H1 (cell line): ENCODE data around the gene CCDC24. TPM values are rescaled to one million over a fixed set of nuclear protein-coding genes. Genes with fewer than 3 reads are reported as not detected.

Experiments
- CTCF ChIA-PET: fragments of 300-600 bp; sonication (Branson Sonifier 250); formaldehyde crosslinking; loops from one replicate; lab custom pipeline; 2021; ENCODE audit not compliant: partially characterized antibody; lab: Charles Lee
- POLR2A ChIA-PET: fragments of 300-600 bp; sonication (Branson Sonifier 250); formaldehyde crosslinking; loops from one replicate; lab custom pipeline; 2021; ENCODE audit warnings: inconsistent platforms; ENCODE audit not compliant: partially characterized antibody; lab: Charles Lee
- DNase-seq, 2 experiments: peaks; one replicate each; pipeline versions ENCODE4 v3.0.0 to v3.0.0-alpha.2; 2010 to 2022; ENCODE audit warnings: low spot score in 2 of 2, low read depth in 1 of 2, mixed read lengths in 1 of 2
- FAIRE-seq: peaks from 2 replicates; lab custom pipeline; 2011; peaks lifted over from hg19 to GRCh38; lab: Jason Lieb, UNC
- H2AFZ ChIP-seq: 2 replicates; pipeline ENCODE4 v1.8.1; 2012; ENCODE audit warnings: low read length, inconsistent platforms
- H2AK5ac ChIP-seq: 2 replicates; pipeline ENCODE4 v1.6.1; 2013; ENCODE audit warnings: low read depth, low read length
- H2BK120ac ChIP-seq: replicated peaks from 2 replicates; pipeline ENCODE3; 2013; ENCODE audit warnings: low read depth, low read length, inconsistent platforms
- H2BK12ac ChIP-seq: 2 replicates; pipeline ENCODE4 v1.6.1; 2013; ENCODE audit warnings: low read depth, low read length
- H2BK15ac ChIP-seq: 2 replicates; pipeline ENCODE4 v1.6.1; 2013; ENCODE audit warnings: low read length
- H2BK20ac ChIP-seq: 2 replicates; pipeline ENCODE4 v1.6.1; 2013; ENCODE audit warnings: low read length
- H2BK5ac ChIP-seq: 2 replicates; pipeline ENCODE4 v1.6.1; 2013; ENCODE audit warnings: low read depth, low read length
- H3K14ac ChIP-seq: 2 replicates; pipeline ENCODE4 v1.6.1; 2013; ENCODE audit warnings: inconsistent platforms; ENCODE audit not compliant: insufficient read length
- H3K18ac ChIP-seq: 2 replicates; pipeline ENCODE4 v1.6.1; 2013; ENCODE audit warnings: low read length; ENCODE audit errors: extremely low read depth
- H3K23ac ChIP-seq: 2 replicates; pipeline ENCODE4 v1.6.1; 2013; ENCODE audit warnings: inconsistent platforms; ENCODE audit not compliant: insufficient read length
- H3K23me2 ChIP-seq: 2 replicates; pipeline ENCODE4 v1.6.1; 2013; ENCODE audit warnings: low read depth, low read length
- H3K27ac ChIP-seq: 2 replicates; pipeline ENCODE4 v1.6.1; 2011; ENCODE audit warnings: low read depth, low read length, inconsistent platforms
- H3K27me3 ChIP-seq, 4 experiments: replicated peaks in 1 of 4; 1 replicate in 1 of 4; 2 replicates in 3 of 4; pipeline versions ENCODE4 v1.6.1 to v1.8.1; 2011 to 2013; ENCODE audit warnings: low read length in 3 of 4, mild to moderate bottlenecking in 3 of 4, inconsistent platforms in 2 of 4, mixed read lengths in 2 of 4, moderate library complexity in 1 of 4; ENCODE audit not compliant: control insufficient read depth in 3 of 4, insufficient read depth in 3 of 4; ENCODE audit errors: extremely low read depth in 1 of 4
- H3K36me3 ChIP-seq, 4 experiments: 2 replicates each; pipeline versions ENCODE4 v1.6.1 to v1.8.1; 2011 to 2013; ENCODE audit warnings: mild to moderate bottlenecking in 4 of 4, low read length in 3 of 4, moderate library complexity in 2 of 4, control low read depth in 1 of 4, inconsistent platforms in 1 of 4; ENCODE audit not compliant: insufficient read depth in 4 of 4, control insufficient read depth in 2 of 4
- H3K4ac ChIP-seq: replicated peaks from 2 replicates; pipeline ENCODE3; 2013; ENCODE audit warnings: low read length, low read depth, mixed read lengths, inconsistent platforms; ENCODE audit not compliant: insufficient read length
- H3K4me1 ChIP-seq, 4 experiments: replicated peaks in 1 of 4; 1 replicate in 1 of 4; 2 replicates in 3 of 4; pipeline versions ENCODE4 v1.6.1 to v1.8.1; 2011 to 2013; ENCODE audit warnings: low read length in 3 of 4, inconsistent platforms in 2 of 4, mixed read lengths in 1 of 4; ENCODE audit not compliant: insufficient read depth in 4 of 4, control insufficient read depth in 3 of 4
- H3K4me2 ChIP-seq, 2 experiments: 2 replicates each; pipeline versions ENCODE4 v1.6.1 to v1.8.1; 2011 to 2013; ENCODE audit warnings: low read depth in 2 of 2, low read length in 2 of 2, control low read depth in 1 of 2, inconsistent platforms in 1 of 2, mild to moderate bottlenecking in 1 of 2; ENCODE audit not compliant: insufficient read depth in 1 of 2
- H3K4me3 ChIP-seq, 4 experiments: fragments of 200-600, 300-600 bp in 1 of 4; sonication (generic), shearing (Covaris generic), sonication (Bioruptor Twin) in 1 of 4; 2 replicates each; pipeline versions ENCODE4 v1.5.1 to v1.8.1; 2011 to 2016; ENCODE audit warnings: low read length in 4 of 4, low read depth in 3 of 4, control low read depth in 2 of 4, inconsistent platforms in 2 of 4, mild to moderate bottlenecking in 2 of 4, mixed read lengths in 1 of 4, moderate library complexity in 1 of 4; ENCODE audit not compliant: insufficient read depth in 2 of 4; ENCODE audit errors: extremely low read depth in 1 of 4
- H3K56ac ChIP-seq: replicated peaks from 2 replicates; pipeline ENCODE3; 2013; ENCODE audit warnings: low read depth, mild to moderate bottlenecking, mixed read lengths, low read length, inconsistent platforms; ENCODE audit not compliant: insufficient read length
- H3K79me1 ChIP-seq: 2 replicates; pipeline ENCODE4 v1.6.1; 2013; ENCODE audit warnings: low read depth, low read length, control low read depth
- H3K79me2 ChIP-seq, 2 experiments: 2 replicates each; pipeline versions ENCODE4 v1.6.1 to v1.8.1; 2012 to 2013; ENCODE audit warnings: low read length in 2 of 2, mild to moderate bottlenecking in 2 of 2, inconsistent platforms in 1 of 2; ENCODE audit not compliant: insufficient read depth in 2 of 2, control insufficient read depth in 1 of 2
- H3K9ac ChIP-seq, 4 experiments: replicated peaks in 1 of 4; 1 replicate in 1 of 4; 2 replicates in 3 of 4; pipeline versions ENCODE4 v1.6.1 to v1.8.1; 2011 to 2013; ENCODE audit warnings: low read depth in 3 of 4, low read length in 3 of 4, control low read depth in 2 of 4, mild to moderate bottlenecking in 2 of 4, moderate library complexity in 2 of 4, inconsistent platforms in 1 of 4; ENCODE audit errors: extremely low read depth in 1 of 4
- H3K9me3 ChIP-seq, 2 experiments: 2 replicates each; pipeline versions ENCODE4 v1.6.1 to v1.8.1; 2012 to 2013; ENCODE audit warnings: mild to moderate bottlenecking in 2 of 2, moderate library complexity in 2 of 2, control low read depth in 1 of 2, inconsistent platforms in 1 of 2, low read depth in 1 of 2, low read length in 1 of 2, mixed read lengths in 1 of 2; ENCODE audit not compliant: insufficient read depth in 2 of 2
- H4K20me1 ChIP-seq, 2 experiments: replicated peaks in 1 of 2; 2 replicates each; pipeline versions ENCODE3 to v1.8.1; 2011 to 2013; ENCODE audit warnings: inconsistent platforms in 2 of 2, low read length in 2 of 2, mild to moderate bottlenecking in 1 of 2; ENCODE audit not compliant: insufficient read depth in 2 of 2, control insufficient read depth in 1 of 2
- H4K5ac ChIP-seq: 2 replicates; pipeline ENCODE4 v1.6.1; 2013; ENCODE audit warnings: low read length, low read depth, mixed read lengths, inconsistent platforms; ENCODE audit not compliant: insufficient read length
- H4K8ac ChIP-seq: 2 replicates; pipeline ENCODE4 v1.8.0; 2013; ENCODE audit warnings: mild to moderate bottlenecking, moderate library complexity, low read length, inconsistent platforms; ENCODE audit not compliant: insufficient read depth; ENCODE audit errors: extremely low read depth
- H4K91ac ChIP-seq: replicated peaks from 2 replicates; pipeline ENCODE3; 2013; ENCODE audit warnings: low read length, mixed read lengths, inconsistent platforms; ENCODE audit not compliant: insufficient read length
- ATF3 ChIP-seq: IDR thresholded peaks from 2 replicates; pipeline ENCODE4 v1.6.1; 2011; ENCODE audit warnings: low read depth, mild to moderate bottlenecking, low read length; ENCODE audit not compliant: insufficient read depth
- CBX8 ChIP-seq: fragments of 300-800, 300-1000 bp; sonication (generic); IDR thresholded peaks from 2 replicates; pipeline ENCODE4 v1.7.1; 2016; ENCODE audit warnings: low read depth, low read length, borderline replicate concordance
- CTBP2 ChIP-seq: IDR thresholded peaks from 2 replicates; pipeline ENCODE4 v1.7.0; 2011; ENCODE audit warnings: borderline replicate concordance, mild to moderate bottlenecking, moderate library complexity, mixed read lengths, low read length; ENCODE audit not compliant: insufficient read depth, insufficient read length
- EGR1 ChIP-seq: IDR thresholded peaks from 2 replicates; pipeline ENCODE4 v1.6.1; 2011; ENCODE audit warnings: low read depth, low read length, borderline replicate concordance
- JUN ChIP-seq: IDR thresholded peaks from 2 replicates; pipeline ENCODE4 v1.6.1; 2011; ENCODE audit warnings: low read depth, mild to moderate bottlenecking, improper control_type of control experiment, low read length
- NANOG ChIP-seq: IDR thresholded peaks from 2 replicates; pipeline ENCODE4 v1.6.1; 2011; ENCODE audit warnings: low read length, low read depth, mild to moderate bottlenecking, inconsistent platforms; ENCODE audit not compliant: insufficient read depth, poor library complexity, severe bottlenecking
- RNF2 ChIP-seq: fragments of 200-900, 300-1000 bp; sonication (generic); IDR thresholded peaks from 2 replicates; pipeline ENCODE4 v1.7.1; 2016; ENCODE audit warnings: borderline replicate concordance, low read depth, mild to moderate bottlenecking, antibody characterized with exemption, low read length; ENCODE audit not compliant: poor library complexity, severe bottlenecking; ENCODE audit errors: missing control alignments
- SP2 ChIP-seq: IDR thresholded peaks from 2 replicates; pipeline ENCODE4 v1.6.1; 2012; ENCODE audit warnings: mild to moderate bottlenecking, low read length, inconsistent platforms
- SRF ChIP-seq: IDR thresholded peaks from 2 replicates; pipeline ENCODE4 v1.6.1; 2011; ENCODE audit warnings: mild to moderate bottlenecking, low read depth, low read length, moderate library complexity
- WGBS, 2 experiments: shearing (Covaris generic) in 1 of 2; methylation state at CpG; one replicate each; pipeline versions ENCODE4 v1.1.6 to v1.1.7; 2013 to 2015; ENCODE audit warnings: low lambda C conversion rate in 2 of 2, mixed read lengths in 2 of 2, inconsistent platforms in 1 of 2, low coverage in 1 of 2, missing lambda C conversion rate in 1 of 2; ENCODE audit not compliant: insufficient replicate concordance in 2 of 2, insufficient coverage in 1 of 2, insufficient read length in 1 of 2; ENCODE audit errors: extremely low coverage in 1 of 2, missing lambda C conversion rate in 1 of 2; 5-methylcytosine and 5-hydroxymethylcytosine counted together
- polyA plus RNA-seq, 7 experiments: library from polyadenylated mRNA; depleted of rRNA in 3 of 7; stranded (reverse) in 5 of 7; unstranded in 2 of 7; fragments of >200 nt in 5 of 7; fragments of 200-250 nt in 2 of 7; gene quantifications; 1 replicate in 5 of 7; 2 replicates in 1 of 7; 4 replicates in 1 of 7; pipeline versions ENCODE4 v1.2.1 to v1.2.3, GENCODE V29; 2011 to 2013; ENCODE audit warnings: missing spikeins in 2 of 7, mixed read lengths in 2 of 7
- total RNA-seq: library from RNA; stranded (reverse); fragmentation: NEBNext Ultra II Directional; extraction: Animal tissue kit (Norgen Biotek cat#: 25700); gene quantifications from 2 replicates; pipeline ENCODE4 v1.2.1, GENCODE V29; 2021

Gene CCDC24
- total and polyA plus RNA-seq, 2 of the 8 experiments (the other 6 are each of a cell fraction or from before 2014, with no cell fraction given) = 11.2 to 11.4 TPM

- no peaks in the 10 kb centered on the region for H3K79me2 ChIP-seq
- H2BK15ac ChIP-seq = no peak overlapping the region
- H2BK12ac ChIP-seq = no peak overlapping the region
- POLR2A ChIA-PET = no interaction called here
- CTCF ChIA-PET = interaction anchor here (1.0 to 16.4 kb wide), 3 partner anchors 22 to 42 kb away, joined by 3 to 478 read pairs (median 3); partner anchors contain the start of gene CCDC24
- FAIRE-seq (no peak), DNase-seq (no peak)
- H3K4me2 ChIP-seq = no peak overlapping the region
- H4K91ac ChIP-seq = no peak overlapping the region
- no peak overlapping the region for H3K18ac ChIP-seq
- no peak overlapping the region for H2AFZ ChIP-seq
- no peak overlapping the region for H3K14ac ChIP-seq
- no peak overlapping the region for H2BK5ac ChIP-seq
- no peaks in the 10 kb centered on the region for H3K9me3 ChIP-seq
- H3K79me1 ChIP-seq = no peaks in the 10 kb centered on the region
- H2BK120ac ChIP-seq = no peak overlapping the region
- H3K27ac ChIP-seq = no peak overlapping the region
- H2AK5ac ChIP-seq = no peak overlapping the region
- H3K23ac ChIP-seq = no peak overlapping the region
- no peak overlapping the region for H4K5ac ChIP-seq
- no peak overlapping the region for H3K4me3 ChIP-seq
- H4K8ac ChIP-seq = no peak overlapping the region
- H2BK20ac ChIP-seq = no peak overlapping the region
- H3K23me2 ChIP-seq = no peaks in the 10 kb centered on the region
- no peak overlapping the region; a peak in 1 of 7 replicates for H3K9ac ChIP-seq
- 83% methylated on average over 2 of the region's 2 CpGs; no CpG with 5 or more reads in 1 of the 2 experiments for WGBS, 2 experiments
- no peaks in the 10 kb centered on the region for H3K27me3 ChIP-seq
- peaks cover 2 to 9% (median 5%) of the 10 kb centered on the region in 4 experiments; a peak in 5 of 7 replicates for H3K4me1 ChIP-seq
- no peaks in the 10 kb centered on the region for H3K36me3 ChIP-seq
- H4K20me1 ChIP-seq = no peaks in the 10 kb centered on the region
- no peak overlapping the region for H3K56ac ChIP-seq
- H3K4ac ChIP-seq = no peak overlapping the region
- TF ChIP-seq CTBP2 (no peak), JUN (no peak), NANOG (no peak), CBX8 (no peak), ATF3 (no peak), EGR1 (no peak), SRF (no peak), SP2 (no peak), RNF2 (no peak)
Measured at GRCh38 chr1:44038876-44039657, 47.7 kb downstream of the CCDC24 start.
